Stimulated activated CD4-positive, alpha-beta T cell treated with anti-CD3 and anti-CD28 coated beads, TNF-alpha, amount 100 ng/mL, for 4 hours (primary cell): Measurements from ENCODE around the gene TEDC2.

Experiments
- DNase-seq, 3 experiments: peaks; one replicate each; pipeline ENCODE4 v3.0.0-alpha.2; 2020; ENCODE audit warnings: low read depth in 3 of 3

Gene TEDC2

GRCh38 chr16:2466667-2467527, 7.0 kb downstream of the TEDC2 start:
- no peak for DNase-seq

- DNase-seq = no peak
Measured at GRCh38 chr16:2467528-2468232, 7.8 kb downstream of the TEDC2 start.

GRCh38 chr16:2468233-2468724, 8.4 kb downstream of the TEDC2 start:
- no peak for DNase-seq

- no peak for DNase-seq
Measured at GRCh38 chr16:2468725-2469398, 9.0 kb downstream of the TEDC2 start.

- no peak for DNase-seq
Measured at GRCh38 chr16:2469399-2470233, 9.7 kb downstream of the TEDC2 start.

- no peak for DNase-seq
Measured at GRCh38 chr16:2470234-2470601, 10.3 kb downstream of the TEDC2 start.

- no peak for DNase-seq
Measured at GRCh38 chr16:2470603-2471015, 10.7 kb downstream of the TEDC2 start.

GRCh38 chr16:2471016-2471652, 11.2 kb downstream of the TEDC2 start, which contains the start of gene NTN3:
Gene NTN3 (plus strand): TSS chr16:2471297. CDS start chr16:2471702, 405 bp downstream.
- no peak for DNase-seq

- DNase-seq = no peak
Measured at GRCh38 chr16:2471653-2472487, 12.0 kb downstream of the TEDC2 start.

GRCh38 chr16:2472488-2472864, 12.6 kb downstream of the TEDC2 start:
- DNase-seq = no peak

- no peak for DNase-seq
Measured at GRCh38 chr16:2472885-2473445, 13.1 kb downstream of the TEDC2 start.

GRCh38 chr16:2473446-2473926, 13.6 kb downstream of the TEDC2 start:
- DNase-seq = no peak

GRCh38 chr16:2473999-2474876, 14.3 kb downstream of the TEDC2 start:
- DNase-seq = peak; percentile 34 to 42 (median 41)

GRCh38 chr16:2474877-2475412, 15.0 kb downstream of the TEDC2 start, which contains the start of gene TBC1D24:
Gene TBC1D24 (plus strand): TSS chr16:2475127. CDS start chr16:2496149, 21,022 bp downstream.
- peak; percentile 64 to 68 (median 65) for DNase-seq

GRCh38 chr16:2475413-2476344, 15.8 kb downstream of the TEDC2 start:
- no peak for DNase-seq

- no peak for DNase-seq
Measured at GRCh38 chr16:2476345-2476720, 16.4 kb downstream of the TEDC2 start.

- no peak for DNase-seq
Measured at GRCh38 chr16:2476741-2477140, 16.8 kb downstream of the TEDC2 start.
